ENCODE data around the gene RPL35A. TPM values are rescaled to one million over a fixed set of nuclear protein-coding genes. Genes with fewer than 3 reads are reported as not detected.
"Not testable (repeated sequence)": the region's sequence is repeated elsewhere in the genome, so short reads cannot be mapped to it uniquely, and the experiment has no call there.

Gene RPL35A
- total RNA-seq, 2 donors from 2014 or later = 1,671 to 1,728 TPM

DNA sequence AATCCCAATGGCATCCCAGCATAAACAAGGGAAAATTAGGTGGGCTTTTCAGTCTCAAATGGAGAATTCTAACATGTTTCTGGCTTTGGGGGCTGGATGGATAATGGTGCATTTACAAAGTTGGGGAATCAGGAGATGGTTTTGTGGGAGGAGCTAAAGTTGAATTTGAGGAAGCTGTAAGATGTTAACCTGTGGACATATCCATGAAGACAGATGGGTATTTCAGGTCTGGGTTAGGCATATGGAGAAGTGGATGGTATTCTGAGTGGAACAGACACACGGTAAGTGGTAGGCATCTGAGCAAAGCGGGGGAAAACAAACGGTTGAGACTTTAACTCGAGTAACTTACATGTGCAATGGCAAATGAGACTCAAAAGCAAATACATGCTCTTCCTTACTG is 8.4 kb downstream of the RPL35A start:
- DNase-seq = no peak
- peak overlapping the region; percentile 93 for H3K27ac Mint-ChIP-seq
- no peak for ATAC-seq
- no peaks in the 10 kb centered on the region for H3K27me3 Mint-ChIP-seq
- H3K4me3 Mint-ChIP-seq = peak overlapping the region; percentile 3
- H3K36me3 Mint-ChIP-seq (ENCODE audit: low read depth) = peaks cover 4% of the 10 kb centered on the region
- no peaks in the 10 kb centered on the region for H3K9me3 ChIP-seq (ENCODE audit: control insufficient read depth, low read length, poor library complexity, severe bottlenecking)
- peaks cover 44% of the 10 kb centered on the region for H3K4me1 Mint-ChIP-seq

DNA sequence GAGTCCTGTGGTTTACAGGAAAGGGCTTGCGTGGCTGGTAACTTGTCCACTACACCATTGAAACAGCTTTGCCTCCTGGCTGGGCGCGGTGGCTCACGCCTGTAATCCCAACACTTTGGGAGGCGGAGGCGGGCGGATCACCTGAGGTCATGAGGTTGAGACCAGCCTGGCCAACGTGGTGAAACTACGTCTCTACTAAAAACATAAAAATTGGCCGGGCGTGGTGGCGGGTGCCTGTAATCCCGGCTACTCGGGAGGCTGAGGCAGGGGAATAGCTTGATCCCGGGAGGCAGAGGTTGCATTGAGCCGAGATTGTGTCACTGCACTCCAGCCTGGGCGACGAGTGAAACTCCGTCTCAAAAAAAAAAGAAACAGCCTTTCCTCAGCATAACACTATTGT is 8.9 kb downstream of the RPL35A start:
- DNase-seq; H3K36me3 Mint-ChIP-seq (ENCODE audit: low read depth); H3K9me3 ChIP-seq (ENCODE audit: control insufficient read depth, low read length, poor library complexity, severe bottlenecking); H3K27me3 Mint-ChIP-seq; ATAC-seq: not testable (repeated sequence)
- H3K27ac Mint-ChIP-seq = peak overlapping the region; percentile 93
- H3K4me3 Mint-ChIP-seq = peak overlapping the region; percentile 28
- peaks cover 40% of the 10 kb centered on the region for H3K4me1 Mint-ChIP-seq

GRCh38 chr3:197959500-197959890 is 9.5 kb downstream of the RPL35A start:
- Mint-ChIP-seq H3K4me1 (peaks cover 37% of the 10 kb centered on the region), H3K27ac (peak overlapping the region; percentile 93), H3K27me3 (no peaks in the 10 kb centered on the region), H3K4me3 (peak overlapping the region; percentile 91), H3K36me3 (ENCODE audit: low read depth) (no peaks in the 10 kb centered on the region)
- ATAC-seq (no peak), DNase-seq (no peak)
- H3K9me3 ChIP-seq (ENCODE audit: control insufficient read depth, low read length, poor library complexity, severe bottlenecking) = no peaks in the 10 kb centered on the region

GRCh38 chr3:197959891-197960693 is 10.1 kb downstream of the RPL35A start, which contains the start of gene LMLN:
LMLN (plus strand) TSS chr3:197960217; CDS start chr3:197960246, 29 bp downstream.
- no peaks in the 10 kb centered on the region for H3K36me3 Mint-ChIP-seq (ENCODE audit: low read depth)

GRCh38 chr3:197960694-197961581 is 10.9 kb downstream of the RPL35A start:
- peak overlapping the region; percentile 93 for H3K27ac Mint-ChIP-seq
- no peaks in the 10 kb centered on the region for H3K9me3 ChIP-seq (ENCODE audit: control insufficient read depth, low read length, poor library complexity, severe bottlenecking)
- peaks cover 35% of the 10 kb centered on the region for H3K4me1 Mint-ChIP-seq
- DNase-seq (no peak), ATAC-seq (no peak)
- peak overlapping the region; percentile 91 for H3K4me3 Mint-ChIP-seq
- H3K27me3 Mint-ChIP-seq = no peaks in the 10 kb centered on the region
- H3K36me3 Mint-ChIP-seq (ENCODE audit: low read depth) = no peaks in the 10 kb centered on the region

More at GRCh38 chr3:197959891-197960693, 10.1 kb downstream of the RPL35A start, which contains the start of gene LMLN:
- no peaks in the 10 kb centered on the region for H3K9me3 ChIP-seq (ENCODE audit: control insufficient read depth, low read length, poor library complexity, severe bottlenecking)
- H3K4me3 Mint-ChIP-seq = peak within 1 kb of the TSS; percentile 91
- ATAC-seq (peak; percentile 95), DNase-seq (peak; percentile 90 to 94 (median 93))
- H3K27me3 Mint-ChIP-seq = no peaks in the 10 kb centered on the region
- peak within 1 kb of the TSS; percentile 93 for H3K27ac Mint-ChIP-seq
- peaks cover 35% of the 10 kb centered on the region for H3K4me1 Mint-ChIP-seq

DNA sequence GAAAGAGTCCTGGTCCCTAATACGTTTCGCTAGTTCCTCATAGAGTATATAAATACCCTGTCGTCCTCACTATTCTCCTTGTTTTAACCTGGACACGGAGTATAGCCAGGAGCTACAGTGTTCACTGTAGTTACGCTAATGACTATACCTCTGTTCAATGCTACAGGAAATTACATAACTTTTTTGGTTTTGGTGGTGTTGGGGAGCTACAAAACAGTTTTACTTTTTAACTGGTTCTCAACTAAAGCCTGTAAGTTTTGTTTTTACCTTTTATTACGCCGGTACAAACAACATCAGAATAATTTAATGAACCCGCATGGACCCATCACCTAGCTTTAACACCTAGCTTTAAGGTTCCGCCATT is 11.6 kb downstream of the RPL35A start:
- peaks cover 35% of the 10 kb centered on the region for H3K4me1 Mint-ChIP-seq

DNA sequence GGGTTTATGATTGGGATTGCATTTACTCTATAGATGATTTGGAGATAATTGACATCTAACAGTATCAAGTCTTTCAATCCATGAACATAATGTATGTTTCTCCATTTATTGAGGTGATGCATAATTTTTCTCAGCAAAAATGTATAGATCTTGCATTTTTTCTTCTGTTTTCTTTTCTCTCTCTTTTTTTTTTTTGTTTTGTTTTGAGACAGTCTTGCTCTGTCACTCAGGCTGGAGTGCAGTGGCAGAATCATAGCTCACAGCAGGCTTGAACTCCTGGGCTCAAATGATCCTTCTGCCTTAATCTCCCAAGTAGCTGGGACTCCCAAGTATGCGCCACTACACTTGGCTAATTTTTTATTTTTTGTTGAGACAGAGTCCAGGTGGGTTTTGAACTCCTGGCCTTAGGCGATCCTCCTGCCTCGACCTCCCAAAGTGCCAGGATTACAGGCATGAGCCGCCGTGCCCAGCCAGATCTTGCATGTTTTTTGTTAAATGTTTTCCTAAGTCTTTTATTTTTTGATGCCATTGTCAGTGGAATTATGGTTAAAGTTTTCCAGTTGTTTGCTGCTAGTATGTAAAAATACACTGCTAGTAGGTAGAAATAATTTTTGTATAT is 13.1 kb downstream of the RPL35A start:
- Mint-ChIP-seq H3K36me3 (ENCODE audit: low read depth) (no peaks in the 10 kb centered on the region), H3K27me3 (no peaks in the 10 kb centered on the region), H3K4me3 (no peak overlapping the region), H3K27ac (no peak overlapping the region), H3K4me1 (peaks cover 28% of the 10 kb centered on the region)
- DNase-seq (no peak), ATAC-seq (no peak)
- no peaks in the 10 kb centered on the region for H3K9me3 ChIP-seq (ENCODE audit: control insufficient read depth, low read length, poor library complexity, severe bottlenecking)

More for the DNA sequence above, 11.6 kb downstream of the RPL35A start:
- no peaks in the 10 kb centered on the region for H3K9me3 ChIP-seq (ENCODE audit: control insufficient read depth, low read length, poor library complexity, severe bottlenecking)
- Mint-ChIP-seq H3K4me3 (peak overlapping the region; percentile 91), H3K36me3 (ENCODE audit: low read depth) (no peaks in the 10 kb centered on the region), H3K27me3 (no peaks in the 10 kb centered on the region), H3K27ac (peak overlapping the region; percentile 93)
- DNase-seq (no peak), ATAC-seq (no peak)

DNA sequence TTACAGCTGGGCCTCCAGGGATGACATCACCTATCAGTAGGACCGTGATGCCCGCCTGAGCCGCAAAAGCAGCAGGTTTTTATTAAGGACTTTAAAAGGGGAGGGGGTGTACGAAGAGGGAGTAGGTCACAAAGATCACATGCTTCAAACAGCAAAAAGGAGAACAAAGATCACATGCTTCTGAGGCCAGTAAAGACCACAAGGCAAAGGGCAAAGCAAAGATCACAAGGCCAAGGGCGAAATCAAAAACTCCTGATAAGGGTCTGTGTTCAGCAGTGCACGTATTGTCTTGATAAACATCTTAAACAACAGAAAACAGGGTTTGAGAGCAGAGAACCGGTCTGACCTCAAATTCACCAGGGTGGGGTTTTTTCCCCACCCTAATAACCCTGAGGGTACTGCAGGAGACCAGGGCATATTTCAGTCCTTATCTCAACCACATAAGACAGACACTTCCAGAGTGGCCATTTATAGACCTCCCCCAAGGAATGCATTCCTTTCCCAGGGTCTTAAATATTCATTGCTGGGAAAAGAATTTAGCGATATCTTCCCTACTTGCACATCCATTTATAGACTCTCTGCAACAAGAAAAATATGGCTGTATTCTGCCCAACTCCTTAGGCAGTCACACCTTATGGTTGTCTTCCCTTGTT is 17.5 kb downstream of the RPL35A start:
- not testable (repeated sequence) for H3K27me3 Mint-ChIP-seq; H3K4me1 Mint-ChIP-seq; DNase-seq; H3K36me3 Mint-ChIP-seq (ENCODE audit: low read depth); H3K4me3 Mint-ChIP-seq; H3K9me3 ChIP-seq (ENCODE audit: control insufficient read depth, low read length, poor library complexity, severe bottlenecking); H3K27ac Mint-ChIP-seq; ATAC-seq

DNA sequence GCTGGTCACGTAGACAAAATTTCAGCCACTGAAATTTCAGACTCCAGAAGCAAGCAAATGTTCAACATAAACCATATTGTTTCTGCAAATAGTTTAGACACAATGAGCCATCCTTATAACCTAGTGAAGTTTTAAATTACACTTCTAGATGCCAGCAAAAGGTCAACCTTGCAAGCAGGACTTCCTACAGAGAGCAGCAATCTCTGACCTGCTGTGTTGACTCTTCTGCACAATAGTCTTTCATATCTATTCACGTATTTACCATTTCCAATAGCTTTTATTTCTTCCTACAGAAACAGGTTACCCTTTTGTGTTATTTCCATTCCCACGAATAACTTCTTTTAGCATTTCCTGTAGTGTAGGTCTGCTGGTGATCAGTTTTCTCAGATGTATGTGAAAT is 20.6 kb downstream of the RPL35A start:
- no peaks in the 10 kb centered on the region for H3K4me1 Mint-ChIP-seq
- H3K27me3 Mint-ChIP-seq = no peaks in the 10 kb centered on the region
- H3K27ac Mint-ChIP-seq = no peak overlapping the region
- H3K4me3 Mint-ChIP-seq = no peak overlapping the region
- H3K9me3 ChIP-seq (ENCODE audit: control insufficient read depth, low read length, poor library complexity, severe bottlenecking) = no peaks in the 10 kb centered on the region
- peaks cover 3% of the 10 kb centered on the region for H3K36me3 Mint-ChIP-seq (ENCODE audit: low read depth)
- ATAC-seq = no peak
- DNase-seq = no peak

- Mint-ChIP-seq H3K27me3 (no peaks in the 10 kb centered on the region), H3K36me3 (ENCODE audit: low read depth) (peaks cover 9% of the 10 kb centered on the region), H3K4me3 (no peak overlapping the region), H3K27ac (no peak overlapping the region), H3K4me1 (no peaks in the 10 kb centered on the region)
- no peak for ATAC-seq
- no peaks in the 10 kb centered on the region for H3K9me3 ChIP-seq (ENCODE audit: control insufficient read depth, low read length, poor library complexity, severe bottlenecking)
- no peak for DNase-seq
Measured at GRCh38 chr3:197974016-197974415, 24.0 kb downstream of the RPL35A start.

DNA sequence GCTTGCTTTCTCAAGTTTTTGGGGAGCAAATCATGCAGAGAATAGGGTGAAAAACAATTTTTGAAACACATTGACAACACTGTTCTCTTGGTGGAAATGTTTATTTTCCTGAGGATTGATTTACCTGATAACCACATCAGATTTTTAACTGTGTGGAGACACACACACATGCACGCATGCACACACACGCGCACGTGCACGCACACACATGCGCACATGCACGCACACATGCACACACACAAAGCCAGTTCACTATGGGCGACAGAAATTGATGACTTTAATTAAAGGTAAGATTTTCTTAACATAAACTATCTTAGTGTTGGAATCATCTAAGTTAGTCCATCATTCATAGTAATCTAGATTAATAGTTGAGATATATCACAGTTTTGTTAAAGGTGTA is 25.3 kb downstream of the RPL35A start:
- Mint-ChIP-seq H3K4me3 (no peak overlapping the region), H3K36me3 (ENCODE audit: low read depth) (peaks cover 9% of the 10 kb centered on the region), H3K4me1 (no peaks in the 10 kb centered on the region), H3K27me3 (no peaks in the 10 kb centered on the region), H3K27ac (no peak overlapping the region)
- H3K9me3 ChIP-seq (ENCODE audit: control insufficient read depth, low read length, poor library complexity, severe bottlenecking) = no peaks in the 10 kb centered on the region
- DNase-seq = no peak
- ATAC-seq = no peak

GRCh38 chr3:197983076-197983475 is 33.1 kb downstream of the RPL35A start:
- Mint-ChIP-seq H3K36me3 (ENCODE audit: low read depth) (peaks cover 2% of the 10 kb centered on the region), H3K4me3 (no peak overlapping the region), H3K27ac (no peak overlapping the region), H3K4me1 (peaks cover 8% of the 10 kb centered on the region), H3K27me3 (no peaks in the 10 kb centered on the region)
- DNase-seq (no peak), ATAC-seq (no peak)
- no peaks in the 10 kb centered on the region for H3K9me3 ChIP-seq (ENCODE audit: control insufficient read depth, low read length, poor library complexity, severe bottlenecking)

Measured in T-helper 17 cell (primary cell).